GM19467 (cell line): ENCODE data around the gene VTA1.

Experiments
- ATAC-seq: cut with Tn5 transposase; IDR thresholded peaks from one replicate; pipeline ENCODE4 v1.9.1; 2021; ENCODE audit warnings: mild to moderate bottlenecking, moderate library complexity; ENCODE audit not compliant: unreplicated experiment

The VTA1 gene

DNA sequence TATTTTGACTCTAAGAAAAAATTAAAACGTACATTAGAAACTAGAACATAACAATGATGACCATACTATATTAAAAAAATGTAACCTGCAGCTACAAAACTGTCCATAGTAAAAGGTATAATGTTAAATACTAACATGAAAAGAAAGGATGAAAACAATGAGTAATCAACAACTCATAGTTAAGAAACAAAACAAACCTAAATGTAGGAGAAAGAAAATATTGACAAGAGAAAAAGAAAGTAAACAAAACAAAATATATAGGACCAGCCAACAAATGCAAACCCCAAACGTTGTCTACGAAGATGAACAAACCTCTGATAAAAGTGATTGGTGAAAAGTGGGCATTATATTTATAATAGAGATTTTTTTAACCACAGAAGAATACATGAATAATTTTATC lies 113.7 kb downstream of the VTA1 start:
- no peak for ATAC-seq

- ATAC-seq: no peak
These were observed 115.2 kb downstream of the VTA1 start for GRCh38 chr6:142262231-142262630.

DNA sequence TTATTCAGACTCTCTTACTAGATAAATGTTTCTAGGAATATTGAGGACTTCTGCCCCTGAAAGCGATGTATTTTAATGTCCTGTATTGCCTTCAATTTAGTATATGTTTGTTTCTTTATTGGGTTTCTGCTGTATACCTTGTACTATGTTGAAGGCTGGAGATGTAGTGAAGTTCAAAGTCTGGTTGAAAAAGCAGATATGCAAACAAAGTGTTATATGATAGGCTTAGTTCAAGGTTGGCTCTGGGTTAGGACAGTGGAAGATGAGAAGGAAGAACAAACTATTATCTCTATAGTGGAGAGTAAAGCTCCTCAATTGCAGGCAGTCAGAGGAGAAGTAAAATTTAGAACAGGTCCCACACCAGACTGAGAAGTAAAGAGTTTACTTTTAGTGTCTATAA lies 118.4 kb downstream of the VTA1 start:
- no peak for ATAC-seq

- no peak for ATAC-seq
These were observed 119.0 kb downstream of the VTA1 start for GRCh38 chr6:142266060-142266459.

DNA sequence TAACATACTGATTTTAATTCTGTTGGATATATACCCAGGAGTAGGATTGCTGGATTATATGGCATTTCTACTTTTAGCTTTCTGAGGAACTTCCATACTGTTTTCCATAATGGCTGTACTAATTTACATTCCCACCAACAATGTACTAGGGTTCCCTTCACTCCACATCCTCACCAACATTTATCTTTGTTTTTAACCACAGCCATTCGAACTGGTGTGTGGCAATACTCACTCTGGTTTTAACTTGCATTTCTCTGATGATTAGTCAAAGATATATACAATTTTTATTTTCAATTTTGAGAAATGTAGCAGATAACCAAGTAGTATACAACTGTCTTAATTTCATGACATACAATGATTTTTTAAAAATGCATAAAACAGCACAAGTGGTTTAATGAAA lies 124.4 kb downstream of the VTA1 start:
- ATAC-seq: no peak
